Gastroesophageal sphincter (tissue), 3 donors: Measurements from ENCODE around the gene GALC.

Experiments used
- EP300 ChIP-seq: sonication (generic); formaldehyde crosslinking; IDR thresholded peaks from one replicate; pipeline ENCODE4 v1.6.1; 2017; ENCODE audit warnings: antibody characterized with exemption, mild to moderate bottlenecking
- POLR2A ChIP-seq, 2 donors: fragments of 450-650 bp; IDR thresholded peaks; one replicate each; pipeline ENCODE4 v1.6.1; 2017; ENCODE audit warnings: antibody characterized with exemption in 2 of 2, mild to moderate bottlenecking in 2 of 2, moderate library complexity in 1 of 2
- POLR2AphosphoS5 ChIP-seq: sonication (generic); formaldehyde crosslinking; IDR thresholded peaks from one replicate; pipeline ENCODE4 v1.6.1; 2017; ENCODE audit warnings: antibody characterized with exemption
- TF ChIP-seq, protein P1 (sequence below), 4 experiments: fragments of 200-600 bp in 2 of 4; fragments of 450-650 bp in 2 of 4; sonication (generic) in 1 of 4; IDR thresholded peaks; one replicate each; pipeline ENCODE4 v1.5.1; 2017 to 2019; ENCODE audit warnings: antibody characterized with exemption in 4 of 4, mild to moderate bottlenecking in 2 of 4, moderate library complexity in 2 of 4

DNA sequence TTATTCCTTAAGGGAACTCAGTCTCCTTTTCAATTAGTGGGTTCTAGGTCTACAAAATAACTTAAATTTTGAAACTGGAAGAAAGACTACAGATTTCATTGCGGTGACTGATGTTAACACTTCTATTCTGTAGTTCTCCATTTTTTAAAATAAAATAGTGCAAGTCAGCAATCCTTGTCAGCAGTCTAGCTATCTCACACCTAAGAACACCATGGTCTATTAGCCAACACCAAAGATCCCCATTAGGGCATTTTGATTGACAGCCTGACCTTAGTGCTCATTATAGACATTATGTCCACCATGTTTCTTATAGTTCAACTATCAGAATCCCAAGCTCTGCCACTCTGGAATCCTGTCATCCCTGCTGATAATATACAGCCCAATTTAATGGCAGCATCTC lies 39.4 kb upstream of the GALC start:
- TF ChIP-seq, protein P1, sequence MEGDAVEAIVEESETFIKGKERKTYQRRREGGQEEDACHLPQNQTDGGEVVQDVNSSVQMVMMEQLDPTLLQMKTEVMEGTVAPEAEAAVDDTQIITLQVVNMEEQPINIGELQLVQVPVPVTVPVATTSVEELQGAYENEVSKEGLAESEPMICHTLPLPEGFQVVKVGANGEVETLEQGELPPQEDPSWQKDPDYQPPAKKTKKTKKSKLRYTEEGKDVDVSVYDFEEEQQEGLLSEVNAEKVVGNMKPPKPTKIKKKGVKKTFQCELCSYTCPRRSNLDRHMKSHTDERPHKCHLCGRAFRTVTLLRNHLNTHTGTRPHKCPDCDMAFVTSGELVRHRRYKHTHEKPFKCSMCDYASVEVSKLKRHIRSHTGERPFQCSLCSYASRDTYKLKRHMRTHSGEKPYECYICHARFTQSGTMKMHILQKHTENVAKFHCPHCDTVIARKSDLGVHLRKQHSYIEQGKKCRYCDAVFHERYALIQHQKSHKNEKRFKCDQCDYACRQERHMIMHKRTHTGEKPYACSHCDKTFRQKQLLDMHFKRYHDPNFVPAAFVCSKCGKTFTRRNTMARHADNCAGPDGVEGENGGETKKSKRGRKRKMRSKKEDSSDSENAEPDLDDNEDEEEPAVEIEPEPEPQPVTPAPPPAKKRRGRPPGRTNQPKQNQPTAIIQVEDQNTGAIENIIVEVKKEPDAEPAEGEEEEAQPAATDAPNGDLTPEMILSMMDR (IDR thresholded peaks at IDR 0.05), result no peak
- no peak for TF ChIP-seq POLR2AphosphoS5
- TF ChIP-seq POLR2A (IDR thresholded peaks at IDR 0.05), result no peak
- no peak for TF ChIP-seq EP300
